HCT116 (cell line): Measurements from ENCODE around the gene TRIM38. TPM values are rescaled to one million over a fixed set of nuclear protein-coding genes. Genes with fewer than 3 reads are reported as not detected.

Experiments
- ATAC-seq: fragments of 200-7000 bp; cut with Tn5 transposase; 2 replicates; pipeline ENCODE4 v1.9.1; 2020; ENCODE audit warnings: mild to moderate bottlenecking, moderate library complexity
- BruUV-seq: library from RNA; stranded (reverse); fragments of 400-500 nt; replicated peaks from 2 replicates; lab custom pipeline; 2021; lab: Mats Ljungman, UMichigan
- CTCF ChIA-PET: fragments of 300-600 bp; sonication (Branson Sonifier 250); formaldehyde crosslinking; loops from one replicate; lab custom pipeline; 2021; ENCODE audit warnings: antibody characterized with exemption; lab: Charles Lee
- POLR2A ChIA-PET: fragments of 300-600, 350-600 bp; sonication (Branson Sonifier 250); formaldehyde crosslinking; loops from one replicate; lab custom pipeline; 2021; ENCODE audit warnings: antibody characterized with exemption; lab: Charles Lee
- RAD21 ChIA-PET, 2 experiments: fragments of 300-600 bp; sonication (Branson Sonifier 250); formaldehyde crosslinking; loops; one replicate each; lab custom pipeline; 2023; ENCODE audit warnings: low total read pairs in 2 of 2; ENCODE audit not compliant: uncharacterized antibody in 2 of 2, unreplicated experiment in 2 of 2, low non-redundant PET in 1 of 2; lab: Charles Lee
- DNase-seq: peaks from one replicate; pipeline ENCODE4 v3.0.0-alpha.2; 2010; ENCODE audit warnings: low read depth, low spot score
- H2AFZ ChIP-seq: fragments of 200-600 bp; shearing (Covaris generic), sonication (generic); 2 replicates; pipeline ENCODE4 v1.6.1; 2017; ENCODE audit warnings: low read depth, mixed run types, mixed read lengths, antibody characterized with exemption, low read length; ENCODE audit not compliant: poor library complexity, severe bottlenecking
- H3K27ac ChIP-seq: 2 replicates; pipeline ENCODE4 v1.5.1; 2012; ENCODE audit warnings: low read depth, low read length
- H3K27me3 ChIP-seq: fragments of 200-600 bp; sonication (generic); 2 replicates; pipeline ENCODE4 v1.6.1; 2016; ENCODE audit warnings: mixed run types, low read length, mixed read lengths; ENCODE audit not compliant: insufficient read depth
- H3K36me3 ChIP-seq, 2 experiments: fragments of 200-500 bp in 1 of 2; fragments of 200-600 bp in 1 of 2; sonication (Bioruptor generic) in 1 of 2; sonication (generic) in 1 of 2; 2 replicates each; pipeline versions ENCODE4 v1.5.1 to v1.6.1; 2014 to 2016; ENCODE audit warnings: low read length in 2 of 2, inconsistent platforms in 1 of 2, mixed read lengths in 1 of 2, mixed run types in 1 of 2; ENCODE audit not compliant: insufficient read depth in 2 of 2, control insufficient read depth in 1 of 2
- H3K4me1 ChIP-seq, 2 experiments: fragments of 200-600 bp in 1 of 2; sonication (generic) in 1 of 2; 2 replicates each; pipeline versions ENCODE4 v1.5.1 to v1.6.1; 2012 to 2017; ENCODE audit warnings: low read length in 2 of 2, inconsistent platforms in 1 of 2, mild to moderate bottlenecking in 1 of 2, mixed read lengths in 1 of 2, mixed run types in 1 of 2, moderate library complexity in 1 of 2; ENCODE audit not compliant: insufficient read depth in 2 of 2, control insufficient read depth in 1 of 2
- H3K4me2 ChIP-seq: fragments of 200-600 bp; sonication (generic); 2 replicates; pipeline ENCODE4 v1.6.1; 2017; ENCODE audit warnings: mixed run types, low read length, mixed read lengths
- H3K4me3 ChIP-seq, 2 experiments: fragments of 200-600 bp in 1 of 2; sonication (generic) in 1 of 2; replicated peaks in 1 of 2; 2 replicates each; pipeline ENCODE4 v1.5.1; 2011 to 2016; ENCODE audit warnings: low read length in 2 of 2, control low read depth in 1 of 2, low read depth in 1 of 2, mild to moderate bottlenecking in 1 of 2, mixed read lengths in 1 of 2, mixed run types in 1 of 2
- H3K79me2 ChIP-seq: fragments of 200-600 bp; sonication (generic); 2 replicates; pipeline ENCODE4 v1.6.1; 2017; ENCODE audit warnings: mild to moderate bottlenecking, mixed run types, low read length, moderate library complexity, mixed read lengths; ENCODE audit not compliant: insufficient read depth
- H3K9ac ChIP-seq: fragments of 200-600 bp; sonication (generic); 2 replicates; pipeline ENCODE4 v1.6.1; 2016; ENCODE audit warnings: low read length, mixed read lengths
- H3K9me2 ChIP-seq: fragments of 200-600 bp; sonication (generic), shearing (Covaris generic); 2 replicates; pipeline ENCODE4 v1.6.1; 2017; ENCODE audit warnings: mixed run types, mild to moderate bottlenecking, moderate library complexity; ENCODE audit not compliant: insufficient read depth
- H3K9me3 ChIP-seq, 2 experiments: fragments of 200-500 bp in 1 of 2; fragments of 200-600 bp in 1 of 2; sonication (Bioruptor generic) in 1 of 2; sonication (generic) in 1 of 2; 2 replicates each; pipeline ENCODE4 v1.6.1; 2014 to 2017; ENCODE audit warnings: low read length in 2 of 2, mixed read lengths in 2 of 2, inconsistent platforms in 1 of 2, low read depth in 1 of 2, mild to moderate bottlenecking in 1 of 2, mixed run types in 1 of 2, moderate library complexity in 1 of 2; ENCODE audit not compliant: control insufficient read depth in 1 of 2, insufficient read depth in 1 of 2
- H4K20me1 ChIP-seq: fragments of 200-600 bp; sonication (generic), shearing (Covaris generic); 2 replicates; pipeline ENCODE4 v1.6.1; 2017; ENCODE audit warnings: mixed run types, mild to moderate bottlenecking, moderate library complexity; ENCODE audit not compliant: insufficient read depth
- ATF3 ChIP-seq: IDR thresholded peaks from 2 replicates; pipeline ENCODE4 v1.6.1; 2012
- CEBPB ChIP-seq: IDR thresholded peaks from 2 replicates; pipeline ENCODE4 v1.6.1; 2012; ENCODE audit warnings: low read depth
- CTCF ChIP-seq, 3 experiments: fragments of 200-600 bp in 1 of 3; sonication (generic) in 1 of 3; IDR thresholded peaks in 2 of 3; conservative IDR thresholded peaks in 1 of 3; 2 replicates each; pipeline ENCODE4 v1.5.1; 2012 to 2017; ENCODE audit warnings: low read depth in 2 of 3, low read length in 2 of 3, antibody characterized with exemption in 1 of 3, borderline replicate concordance in 1 of 3, control low read depth in 1 of 3, mild to moderate bottlenecking in 1 of 3, mixed read lengths in 1 of 3, mixed run types in 1 of 3, moderate library complexity in 1 of 3; ENCODE audit not compliant: insufficient read depth in 1 of 3
- EGR1 ChIP-seq: IDR thresholded peaks from 2 replicates; pipeline ENCODE4 v1.6.1; 2012; ENCODE audit warnings: low read depth
- ELF1 ChIP-seq: IDR thresholded peaks from 2 replicates; pipeline ENCODE4 v1.6.1; 2012; ENCODE audit warnings: low read depth, borderline replicate concordance
- EZH2 ChIP-seq: fragments of 200-600 bp; sonication (generic); IDR thresholded peaks from 2 replicates; pipeline ENCODE4 v1.6.1; 2017; ENCODE audit warnings: antibody characterized with exemption, mixed run types
- EZH2phosphoT487 ChIP-seq: fragments of 200-600 bp; IDR thresholded peaks from 2 replicates; pipeline ENCODE4 v1.6.1; 2018; ENCODE audit warnings: antibody characterized with exemption, borderline replicate concordance
- FOSL1 ChIP-seq: IDR thresholded peaks from 2 replicates; pipeline ENCODE4 v1.6.1; 2012; ENCODE audit warnings: low read depth
- JUND ChIP-seq: IDR thresholded peaks from 2 replicates; pipeline ENCODE4 v1.6.1; 2012
- MAX ChIP-seq: IDR thresholded peaks from 2 replicates; pipeline ENCODE4 v1.6.1; 2012
- POLR2A ChIP-seq: IDR thresholded peaks from 2 replicates; pipeline ENCODE4 v1.7.0; 2011; ENCODE audit warnings: borderline replicate concordance; ENCODE audit not compliant: insufficient read depth, insufficient read length; ENCODE audit errors: extremely low read depth
- POLR2AphosphoS5 ChIP-seq: IDR thresholded peaks from 2 replicates; pipeline ENCODE4 v1.6.1; 2011; ENCODE audit warnings: mild to moderate bottlenecking, low read depth, low read length, moderate library complexity
- RAD21 ChIP-seq: IDR thresholded peaks from 2 replicates; pipeline ENCODE4 v1.6.1; 2012; ENCODE audit warnings: low read depth, mild to moderate bottlenecking
- REST ChIP-seq: IDR thresholded peaks from 2 replicates; pipeline ENCODE4 v1.6.1; 2012; ENCODE audit warnings: low read depth
- SIN3A ChIP-seq: IDR thresholded peaks from 2 replicates; pipeline ENCODE4 v1.6.1; 2012; ENCODE audit warnings: low read depth
- SP1 ChIP-seq: IDR thresholded peaks from 2 replicates; pipeline ENCODE4 v1.6.1; 2012; ENCODE audit warnings: low read depth
- SRF ChIP-seq: IDR thresholded peaks from 2 replicates; pipeline ENCODE4 v1.6.1; 2012; ENCODE audit warnings: low read depth
- TCF7L2 ChIP-seq: IDR thresholded peaks from 2 replicates; pipeline ENCODE4 v1.7.0; 2011; ENCODE audit warnings: borderline replicate concordance, inconsistent platforms; ENCODE audit not compliant: insufficient read depth, insufficient read length; ENCODE audit errors: extremely low read depth
- YY1 ChIP-seq: IDR thresholded peaks from 2 replicates; pipeline ENCODE4 v1.6.1; 2011; ENCODE audit warnings: low read length, low read depth, moderate library complexity, mild to moderate bottlenecking; ENCODE audit not compliant: insufficient replicate concordance; ENCODE audit errors: extremely low read depth
- ZFX ChIP-seq: fragments of 450-650 bp; IDR thresholded peaks from 2 replicates; pipeline ENCODE4 v1.6.1; 2017
- ZNF274 ChIP-seq: fragments of 200-500 bp; sonication (Bioruptor generic); IDR thresholded peaks from 2 replicates; pipeline ENCODE4 v1.6.1; 2014; ENCODE audit warnings: mild to moderate bottlenecking, low read depth, low read length, inconsistent platforms
- intact Hi-C: fragments of 100-400 bp; cut with micrococcal nuclease; formaldehyde crosslinking; loops from 2 replicates; pipeline ENCODE4 v1.10.0; 2022
- total RNA-seq: library from RNA; stranded (reverse); gene quantifications from one replicate; pipeline ENCODE4 v1.2.1, GENCODE V29; 2021; ENCODE audit not compliant: unreplicated experiment

TRIM38 gene
- total RNA-seq, 1 experiment from 2014 or later = 9.6 TPM

GRCh38 chr6:26033085-26033940 lies 70.7 kb downstream of the TRIM38 start:
- H2AFZ ChIP-seq = no peak overlapping the region
- DNase-seq (peak; percentile 95), ATAC-seq (peak; percentile 68)
- no peaks in the 10 kb centered on the region for H3K79me2 ChIP-seq
- H3K36me3 ChIP-seq = no peaks in the 10 kb centered on the region
- CTCF ChIA-PET = interaction anchor here (1.7 kb wide), 1 partner anchor 30 kb away, joined by 4 read pairs; no protein-coding TSS in a partner anchor
- H3K27me3 ChIP-seq = no peaks in the 10 kb centered on the region
- H3K27ac ChIP-seq = peak overlapping the region; percentile 98
- H3K9me2 ChIP-seq = no peaks in the 10 kb centered on the region
- peak overlapping the region; percentile 70 for H3K4me2 ChIP-seq
- no peaks in the 10 kb centered on the region for H3K9me3 ChIP-seq
- RAD21 ChIA-PET = no interaction called here
- no peaks in the 10 kb centered on the region for H4K20me1 ChIP-seq
- intact Hi-C loops = loop anchor here (2.0 to 5.0 kb wide), 3 partner anchors 91 to 1099 kb away; a partner anchor contains a TSS
- peaks cover 41 to 71% of the 10 kb centered on the region in 2 experiments for H3K4me1 ChIP-seq
- peak overlapping the region; percentile 88 for H3K9ac ChIP-seq
- POLR2A ChIA-PET = interaction anchor here (0.8 to 9.7 kb wide), 18 partner anchors 11 to 1860 kb away, joined by 3 to 227 read pairs (median 14); a partner anchor contains a TSS
- H3K4me3 ChIP-seq = peak overlapping the region; percentile 70 to 74
- TSS peak; percentile 61 for BruUV-seq
- no peak for TF ChIP-seq EZH2phosphoT487
- TF ChIP-seq ZNF274 = no peak
- TF ChIP-seq JUND = no peak; the same call in 1 of the 2 replicates
- no peak for TF ChIP-seq EZH2
- TF ChIP-seq YY1 = no peak
- no peak; the same call in 1 of the 2 replicates for TF ChIP-seq SIN3A
- no peak for TF ChIP-seq ELF1
- TF ChIP-seq MAX = peak; percentile 35; the same call in 1 of the 2 replicates
- peak; percentile 21; the same call in 1 of the 2 replicates for TF ChIP-seq FOSL1
- TF ChIP-seq ZFX = no peak
- peak; percentile 93 for TF ChIP-seq SP1
- no peak for TF ChIP-seq TCF7L2
- TF ChIP-seq CTCF (IDR thresholded peaks at IDR 0.05 in 2 of 3, conservative IDR thresholded peaks at IDR 0.05 in 1 of 3; ENCODE audit: borderline replicate concordance in 1 of 3, insufficient read depth in 1 of 3, low read depth in 2 of 3, low read length in 2 of 3) = no peak
- TF ChIP-seq RAD21 = no peak
- peak; percentile 48; the same call in 1 of the 2 replicates for TF ChIP-seq CEBPB
- TF ChIP-seq ATF3 = no peak
- TF ChIP-seq POLR2A = peak; percentile 96
- no peak for TF ChIP-seq EGR1
- TF ChIP-seq SRF = no peak
- no peak for TF ChIP-seq REST
- TF ChIP-seq POLR2AphosphoS5 = peak; percentile 76
